CD4-positive, alpha-beta T cell (primary cell): ENCODE measurements around the gene STAMBP. TPM values are rescaled to one million over a fixed set of nuclear protein-coding genes. Genes with fewer than 3 reads are reported as not detected.

ENCODE experiments used
- ATAC-seq: fragments of 200-7000 bp; cut with Tn5 transposase; one replicate; pipeline ENCODE4 v1.10.0; 2022; ENCODE audit warnings: mild to moderate bottlenecking; ENCODE audit not compliant: poor library complexity
- CTCF ChIA-PET: fragments of 350-600 bp; sonication (Branson Sonifier 250); formaldehyde crosslinking; loops from one replicate; lab custom pipeline; 2021; ENCODE audit warnings: antibody characterized with exemption, inconsistent platforms; lab: Charles Lee
- POLR2A ChIA-PET: fragments of 350-600 bp; sonication (Branson Sonifier 250); formaldehyde crosslinking; loops from one replicate; lab custom pipeline; 2021; ENCODE audit warnings: antibody characterized with exemption, inconsistent platforms; lab: Charles Lee
- DNase-seq, 14 experiments: peaks; one replicate each; pipeline ENCODE4 v3.0.0-alpha.2; 2013 to 2020; ENCODE audit warnings: mixed read lengths in 2 of 14
- H3K27ac ChIP-seq, 2 donors: one replicate each; pipeline versions ENCODE4 v1.5.1 to v1.7.0; 2013; ENCODE audit warnings: low read length in 2 of 2, low read depth in 1 of 2, mild to moderate bottlenecking in 1 of 2
- H3K27me3 ChIP-seq, 2 experiments: 1 replicate in 1 of 2; 2 replicates in 1 of 2; pipeline versions ENCODE4 v1.6.1 to v1.7.0; 2013; ENCODE audit warnings: low read length in 2 of 2, control low read depth in 1 of 2, mild to moderate bottlenecking in 1 of 2, moderate library complexity in 1 of 2; ENCODE audit not compliant: insufficient read depth in 2 of 2, control insufficient read depth in 1 of 2
- H3K36me3 ChIP-seq: one replicate; pipeline ENCODE4 v1.6.1; 2013; ENCODE audit warnings: low read length, control low read depth; ENCODE audit not compliant: insufficient read depth
- H3K4me1 ChIP-seq: one replicate; pipeline ENCODE4 v1.6.1; 2013; ENCODE audit warnings: low read length, control low read depth; ENCODE audit not compliant: insufficient read depth
- H3K4me3 ChIP-seq: one replicate; pipeline ENCODE4 v1.5.1; 2013; ENCODE audit warnings: mild to moderate bottlenecking, low read length, moderate library complexity
- H3K9me3 ChIP-seq, 2 experiments: 1 replicate in 1 of 2; 2 replicates in 1 of 2; pipeline versions ENCODE4 v1.6.1 to v1.7.0; 2013; ENCODE audit warnings: low read length in 2 of 2, mild to moderate bottlenecking in 2 of 2, control low read depth in 1 of 2, moderate library complexity in 1 of 2; ENCODE audit not compliant: control insufficient read depth in 1 of 2, insufficient read depth in 1 of 2
- H3K27ac Mint-ChIP-seq: one replicate; pipeline ENCODE4 v1.8.0; 2020; ENCODE audit warnings: mixed read lengths
- H3K27me3 Mint-ChIP-seq: one replicate; pipeline ENCODE4 v1.8.0; 2021; ENCODE audit warnings: mixed read lengths
- H3K36me3 Mint-ChIP-seq: one replicate; pipeline ENCODE4 v1.8.0; 2021; ENCODE audit warnings: low read depth, mixed read lengths
- H3K4me1 Mint-ChIP-seq: one replicate; pipeline ENCODE4 v1.8.0; 2021; ENCODE audit warnings: low read depth, mixed read lengths
- H3K4me3 Mint-ChIP-seq: one replicate; pipeline ENCODE4 v1.8.0; 2020; ENCODE audit warnings: mild to moderate bottlenecking, mixed read lengths
- H3K9me3 Mint-ChIP-seq: one replicate; pipeline ENCODE4 v1.8.0; 2020; ENCODE audit warnings: mixed read lengths
- CTCF ChIP-seq: fragments of 200-600 bp; IDR thresholded peaks from one replicate; pipeline ENCODE4 v1.8.0; 2022; ENCODE audit warnings: antibody characterized with exemption, mild to moderate bottlenecking
- intact Hi-C, 2 experiments: fragments of 100-400 bp; cut with DNase I in 1 of 2; cut with micrococcal nuclease in 1 of 2; formaldehyde crosslinking; loops; one replicate each; pipeline versions ENCODE4 v1.15.1 to v1.9.0; 2023 to 2025; cut with DNase I, micrococcal nuclease
- total RNA-seq, 174 experiments: library from RNA in 2 of 174; stranded (reverse) in 2 of 174; gene quantifications; one replicate each; pipeline ENCODE4 v1.2.3 and lab custom pipeline; 2021 to 2026

The STAMBP gene
- total RNA-seq, 2 experiments from 2014 or later, result 11.3 to 13.8 TPM

GRCh38 chr2:73888388-73888787, 59.6 kb downstream of the STAMBP start:
- H3K36me3 ChIP-seq, result no peaks in the 10 kb centered on the region
- no peak for ATAC-seq
- Mint-ChIP-seq H3K9me3 (no peaks in the 10 kb centered on the region), H3K4me1 (peaks cover 12% of the 10 kb centered on the region), H3K36me3 (no peaks in the 10 kb centered on the region), H3K27me3 (peaks cover 2% of the 10 kb centered on the region), H3K4me3 (no peak overlapping the region), H3K27ac (no peak overlapping the region)
- H3K27me3 ChIP-seq, result no peaks in the 10 kb centered on the region
- TF ChIP-seq CTCF, result no peak
- peaks cover 2% of the 10 kb centered on the region for H3K4me1 ChIP-seq
- no peak overlapping the region for H3K27ac ChIP-seq
- H3K9me3 ChIP-seq, result no peaks in the 10 kb centered on the region
- ChIA-PET POLR2A (interaction anchor here (0.6 kb wide), 1 partner anchor 312 kb away, joined by 3 read pairs; no protein-coding TSS in a partner anchor), CTCF (no interaction called here)
- no peak for DNase-seq
- intact Hi-C loops, result no loop called here
- H3K4me3 ChIP-seq, result no peak overlapping the region

- Mint-ChIP-seq H3K4me1 (peaks cover 13% of the 10 kb centered on the region), H3K9me3 (no peaks in the 10 kb centered on the region), H3K4me3 (no peak overlapping the region), H3K36me3 (no peaks in the 10 kb centered on the region), H3K27me3 (no peaks in the 10 kb centered on the region), H3K27ac (no peak overlapping the region)
- Histone ChIP-seq H3K27me3 (no peaks in the 10 kb centered on the region), H3K4me3 (no peak overlapping the region), H3K9me3 (no peaks in the 10 kb centered on the region), H3K27ac (no peak overlapping the region), H3K36me3 (no peaks in the 10 kb centered on the region), H3K4me1 (peaks cover 5% of the 10 kb centered on the region)
- no peak for ATAC-seq
- ChIA-PET POLR2A (no interaction called here), CTCF (no interaction called here)
- no peak for TF ChIP-seq CTCF
- no peak for DNase-seq
- intact Hi-C loops, result no loop called here
Measured at GRCh38 chr2:73889206-73889605, 60.4 kb downstream of the STAMBP start.

- ATAC-seq (no peak), DNase-seq (no peak)
- H3K36me3 ChIP-seq, result no peaks in the 10 kb centered on the region
- ChIA-PET POLR2A (interaction anchor here (0.9 kb wide), 1 partner anchor 37 kb away, joined by 3 read pairs; the partner anchor contains the start of gene DGUOK), CTCF (no interaction called here)
- intact Hi-C loops, result no loop called here
- H3K27me3 ChIP-seq, result no peaks in the 10 kb centered on the region
- no peaks in the 10 kb centered on the region for H3K36me3 Mint-ChIP-seq
- no peak overlapping the region for H3K27ac Mint-ChIP-seq
- no peak overlapping the region for H3K27ac ChIP-seq
- H3K4me1 Mint-ChIP-seq, result peaks cover 22% of the 10 kb centered on the region
- H3K9me3 Mint-ChIP-seq, result no peaks in the 10 kb centered on the region
- H3K4me1 ChIP-seq, result peaks cover 5% of the 10 kb centered on the region
- H3K4me3 ChIP-seq, result no peak overlapping the region
- no peak for TF ChIP-seq CTCF
- H3K27me3 Mint-ChIP-seq, result no peaks in the 10 kb centered on the region
- H3K4me3 Mint-ChIP-seq, result no peak overlapping the region
- H3K9me3 ChIP-seq, result no peaks in the 10 kb centered on the region
Measured at GRCh38 chr2:73890301-73891092, 61.7 kb downstream of the STAMBP start.
